ENCODE measurements around the gene CDH6.

GRCh38 chr5:31268686-31269085 is 75.2 kb downstream of the CDH6 start:
- TF ChIP-seq RAD21 (CRISPR knock-in tag; IDR thresholded peaks at IDR 0.05) (no peak), ZBTB4 (CRISPR knock-in tag; IDR thresholded peaks at IDR 0.05; ENCODE audit: borderline replicate concordance) (no peak), CTCF (CRISPR knock-in tag; IDR thresholded peaks at IDR 0.05) (no peak)
